HL-60 (cell line): Measurements from ENCODE around the gene SORCS1.

Experiments used
- DNase-seq, 2 experiments: peaks; one replicate each; pipeline ENCODE4 v3.0.0-alpha.2; 2010 to 2020; ENCODE audit warnings: low read depth in 1 of 2, low spot score in 1 of 2
- H3K27ac ChIP-seq: fragments of 250-450 bp; sonication (Bioruptor Pico); replicated peaks from 2 replicates; pipeline ENCODE4 v1.5.1; 2020; ENCODE audit warnings: mild to moderate bottlenecking, moderate library complexity
- H3K27me3 ChIP-seq: fragments of 250-450 bp; sonication (Bioruptor Pico); 2 replicates; pipeline ENCODE4 v1.5.1; 2021; ENCODE audit warnings: mild to moderate bottlenecking, moderate library complexity; ENCODE audit not compliant: insufficient read depth, poor library complexity, severe bottlenecking
- H3K4me3 ChIP-seq: replicated peaks from 2 replicates; pipeline ENCODE4 v1.5.1; 2011; ENCODE audit warnings: mild to moderate bottlenecking, control low read depth, low read length; ENCODE audit not compliant: insufficient read depth
- GABPA ChIP-seq: IDR thresholded peaks from 2 replicates; pipeline ENCODE4 v1.6.1; 2012; ENCODE audit warnings: low read depth
- POLR2AphosphoS5 ChIP-seq: IDR thresholded peaks from 2 replicates; pipeline ENCODE4 v1.6.1; 2012; ENCODE audit warnings: low read depth
- REST ChIP-seq: IDR thresholded peaks from 2 replicates; pipeline ENCODE4 v1.6.1; 2012; ENCODE audit warnings: low read depth; ENCODE audit not compliant: insufficient replicate concordance
- SPI1 ChIP-seq: IDR thresholded peaks from 2 replicates; pipeline ENCODE4 v1.6.1; 2012; ENCODE audit warnings: low read depth, mild to moderate bottlenecking, borderline replicate concordance
- TF ChIP-seq, protein P1 (sequence below): IDR thresholded peaks from one replicate; pipeline ENCODE4 v1.5.1; 2011; ENCODE audit warnings: low read length, control low read depth, inconsistent platforms; ENCODE audit not compliant: insufficient read depth

Gene SORCS1

GRCh38 chr10:107160866-107161265 lies 3.6 kb downstream of the SORCS1 start:
- Histone ChIP-seq H3K27me3 (peaks cover 22% of the 10 kb centered on the region), H3K27ac (no peak overlapping the region), H3K4me3 (no peak overlapping the region)
- no peak for DNase-seq
- TF ChIP-seq POLR2AphosphoS5 (no peak), SPI1 (no peak), GABPA (no peak), REST (no peak)
- TF ChIP-seq, protein P1, sequence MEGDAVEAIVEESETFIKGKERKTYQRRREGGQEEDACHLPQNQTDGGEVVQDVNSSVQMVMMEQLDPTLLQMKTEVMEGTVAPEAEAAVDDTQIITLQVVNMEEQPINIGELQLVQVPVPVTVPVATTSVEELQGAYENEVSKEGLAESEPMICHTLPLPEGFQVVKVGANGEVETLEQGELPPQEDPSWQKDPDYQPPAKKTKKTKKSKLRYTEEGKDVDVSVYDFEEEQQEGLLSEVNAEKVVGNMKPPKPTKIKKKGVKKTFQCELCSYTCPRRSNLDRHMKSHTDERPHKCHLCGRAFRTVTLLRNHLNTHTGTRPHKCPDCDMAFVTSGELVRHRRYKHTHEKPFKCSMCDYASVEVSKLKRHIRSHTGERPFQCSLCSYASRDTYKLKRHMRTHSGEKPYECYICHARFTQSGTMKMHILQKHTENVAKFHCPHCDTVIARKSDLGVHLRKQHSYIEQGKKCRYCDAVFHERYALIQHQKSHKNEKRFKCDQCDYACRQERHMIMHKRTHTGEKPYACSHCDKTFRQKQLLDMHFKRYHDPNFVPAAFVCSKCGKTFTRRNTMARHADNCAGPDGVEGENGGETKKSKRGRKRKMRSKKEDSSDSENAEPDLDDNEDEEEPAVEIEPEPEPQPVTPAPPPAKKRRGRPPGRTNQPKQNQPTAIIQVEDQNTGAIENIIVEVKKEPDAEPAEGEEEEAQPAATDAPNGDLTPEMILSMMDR, result no peak

DNA sequence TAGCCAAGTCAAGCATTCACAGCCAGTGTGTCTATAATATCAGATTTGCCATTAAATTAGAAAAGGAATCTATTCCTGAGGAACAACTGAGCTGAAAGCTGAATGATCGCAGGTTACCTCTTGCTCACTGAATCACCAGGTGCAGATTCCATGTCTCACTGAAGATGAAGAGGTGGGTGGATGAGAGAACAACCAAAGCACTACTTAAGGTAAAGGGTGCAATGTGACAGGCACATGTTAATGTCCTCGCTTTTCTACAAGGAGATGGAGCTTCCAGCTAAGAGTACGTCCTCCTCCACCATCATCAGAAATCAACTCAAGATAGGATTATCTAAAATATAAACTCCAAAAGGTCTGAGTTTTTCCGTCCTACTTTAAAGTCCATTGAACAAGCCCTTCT lies 4.6 kb downstream of the SORCS1 start:
- Histone ChIP-seq H3K27ac (no peak overlapping the region), H3K27me3 (peaks cover 15% of the 10 kb centered on the region), H3K4me3 (no peak overlapping the region)
- DNase-seq, result no peak
- TF ChIP-seq, protein P1, result no peak
- TF ChIP-seq REST (no peak), POLR2AphosphoS5 (no peak), SPI1 (no peak), GABPA (no peak)

DNA sequence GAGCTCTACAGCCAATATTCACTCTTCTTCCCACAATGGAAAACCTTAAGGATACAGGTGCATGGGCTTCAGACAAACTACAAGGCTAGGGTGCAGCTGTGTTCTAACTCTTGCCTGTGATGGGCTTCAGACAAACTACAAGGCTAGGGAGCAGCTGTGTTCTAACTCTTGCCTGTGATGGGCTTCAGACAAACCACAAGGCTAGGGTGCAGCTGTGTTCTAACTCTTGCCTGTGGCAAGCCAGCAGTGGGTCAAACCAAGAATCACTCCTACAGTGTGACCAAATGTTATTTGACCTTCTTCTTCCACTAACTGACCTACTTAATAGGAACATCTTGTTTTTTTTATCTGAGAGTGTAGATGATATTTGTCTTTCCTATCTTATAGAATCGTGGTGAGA lies 7.4 kb downstream of the SORCS1 start:
- no peak for TF ChIP-seq SPI1
- TF ChIP-seq GABPA, result no peak
- TF ChIP-seq REST, result no peak
- TF ChIP-seq POLR2AphosphoS5, result no peak
- TF ChIP-seq, protein P1, result no peak
- no peak overlapping the region for H3K27ac ChIP-seq
- DNase-seq, result no peak
- no peak overlapping the region for H3K4me3 ChIP-seq
- no peaks in the 10 kb centered on the region for H3K27me3 ChIP-seq
